MCF 10A (cell line): Measurements from ENCODE around the gene SIAH2. TPM values are rescaled to one million over a fixed set of nuclear protein-coding genes. Genes with fewer than 3 reads are reported as not detected.

Experiments
- BruUV-seq: library from RNA; stranded (reverse); fragments of 400-500 nt; replicated peaks from 2 replicates; lab custom pipeline; 2021; lab: Mats Ljungman, UMichigan
- CTCF ChIA-PET: fragments of 300-600 bp; sonication (Branson Sonifier 250); formaldehyde crosslinking; extraction: SDS; loops from one replicate; lab custom pipeline; 2021; ENCODE audit warnings: antibody characterized with exemption, inconsistent platforms; lab: Yijun Ruan, JAX
- POLR2A ChIA-PET: fragments of 300-600, 350-650 bp; sonication (Branson Sonifier 250); formaldehyde crosslinking; extraction: SDS; loops from one replicate; lab custom pipeline; 2020; ENCODE audit warnings: antibody characterized with exemption, inconsistent platforms; lab: Yijun Ruan, JAX
- DNase-seq: peaks from one replicate; pipeline ENCODE4 v3.0.0-alpha.2; 2018; ENCODE audit not compliant: unreplicated experiment
- H3K27ac Mint-ChIP-seq: one replicate; pipeline ENCODE4 v1.8.0; 2022; ENCODE audit warnings: mild to moderate bottlenecking, low read depth, mixed read lengths; ENCODE audit not compliant: unreplicated experiment
- H3K27me3 Mint-ChIP-seq: one replicate; pipeline ENCODE4 v1.8.0; 2022; ENCODE audit warnings: mixed read lengths; ENCODE audit not compliant: insufficient read depth, unreplicated experiment
- H3K36me3 Mint-ChIP-seq: one replicate; pipeline ENCODE4 v1.8.0; 2022; ENCODE audit warnings: mild to moderate bottlenecking, moderate library complexity, mixed read lengths; ENCODE audit not compliant: insufficient read depth, unreplicated experiment
- H3K4me1 Mint-ChIP-seq: one replicate; pipeline ENCODE4 v1.8.0; 2022; ENCODE audit warnings: mixed read lengths; ENCODE audit not compliant: insufficient read depth, unreplicated experiment
- H3K4me3 Mint-ChIP-seq: one replicate; pipeline ENCODE4 v1.8.0; 2022; ENCODE audit warnings: mild to moderate bottlenecking, moderate library complexity, mixed read lengths; ENCODE audit not compliant: unreplicated experiment
- H3K9me3 Mint-ChIP-seq: one replicate; pipeline ENCODE4 v1.8.0; 2022; ENCODE audit warnings: mixed read lengths; ENCODE audit not compliant: unreplicated experiment
- CTCF ChIP-seq: fragments of 200-600 bp; IDR thresholded peaks from one replicate; pipeline ENCODE4 v1.8.0; 2022; ENCODE audit warnings: antibody characterized with exemption, mild to moderate bottlenecking; ENCODE audit not compliant: unreplicated experiment
- intact Hi-C: fragments of 100-400 bp; cut with micrococcal nuclease; formaldehyde crosslinking; loops from 2 replicates; pipeline ENCODE4 v1.14.1; 2022
- total RNA-seq: library from RNA; stranded (reverse); gene quantifications from 2 replicates; pipeline ENCODE4 v1.2.3, GENCODE V29; 2022

Gene SIAH2
- total RNA-seq, 1 experiment from 2014 or later = 35.4 TPM

- POLR2A ChIA-PET = interaction anchor here (0.7 to 6.5 kb wide), 14 partner anchors 13 to 444 kb away, joined by 3 to 70 read pairs (median 11); partner anchors contain the start of genes EIF2A, SELENOT and SERP1
Observed at GRCh38 chr3:150764566-150764965, 1.6 kb upstream of the SIAH2 start.

GRCh38 chr3:150763841-150764483 lies 993 bp upstream of the SIAH2 start:
- intact Hi-C loops = loop anchor here (1.0 to 5.0 kb wide), 5 partner anchors 43 to 382 kb away; partner anchors contain the start of genes EIF2A, SELENOT and SERP1

More at GRCh38 chr3:150764566-150764965, 1.6 kb upstream of the SIAH2 start:
- no peak for TF ChIP-seq CTCF
- DNase-seq = no peak
- Mint-ChIP-seq H3K9me3 (no peaks in the 10 kb centered on the region), H3K36me3 (no peaks in the 10 kb centered on the region), H3K4me3 (peak overlapping the region; percentile 91), H3K27me3 (no peaks in the 10 kb centered on the region), H3K4me1 (peaks cover 28% of the 10 kb centered on the region), H3K27ac (peak overlapping the region; percentile 97)
- no TSS peak for BruUV-seq
- intact Hi-C loops = loop anchor here (1.0 to 5.0 kb wide), 4 partner anchors 43 to 217 kb away; partner anchors contain the start of genes EIF2A, SELENOT and SERP1
- CTCF ChIA-PET = interaction anchor here (0.6 to 7.7 kb wide), 20 partner anchors 8 to 547 kb away, joined by 3 to 59 read pairs (median 4); no protein-coding TSS in a partner anchor

GRCh38 chr3:150762662-150763121 lies 277 bp downstream of the SIAH2 start:
- BruUV-seq = no TSS peak
- DNase-seq = no peak
- POLR2A ChIA-PET = interaction anchor here (0.6 to 6.5 kb wide), 23 partner anchors 10 to 791 kb away, joined by 3 to 70 read pairs (median 5); partner anchors contain the start of genes EIF2A, SELENOT and SERP1
- Mint-ChIP-seq H3K27me3 (no peaks in the 10 kb centered on the region), H3K4me3 (peak overlapping the region; percentile 91), H3K4me1 (peaks cover 29% of the 10 kb centered on the region), H3K9me3 (no peaks in the 10 kb centered on the region), H3K36me3 (peaks cover 15% of the 10 kb centered on the region), H3K27ac (peak overlapping the region; percentile 97)
- intact Hi-C loops = loop anchor here (1.0 to 5.0 kb wide), 3 partner anchors 160 to 384 kb away; partner anchors contain the start of genes EIF2A, SELENOT and SERP1
- no peak for TF ChIP-seq CTCF
- CTCF ChIA-PET = interaction anchor here (0.6 to 7.7 kb wide), 15 partner anchors 9 to 1418 kb away, joined by 3 to 59 read pairs (median 7); partner anchors contain the start of gene ERICH6

More at GRCh38 chr3:150763841-150764483, 993 bp upstream of the SIAH2 start:
- Mint-ChIP-seq H3K4me3 (peak overlapping the region; percentile 91), H3K9me3 (no peaks in the 10 kb centered on the region), H3K36me3 (peaks cover 5% of the 10 kb centered on the region), H3K27ac (peak overlapping the region; percentile 97), H3K27me3 (no peaks in the 10 kb centered on the region), H3K4me1 (peaks cover 29% of the 10 kb centered on the region)
- BruUV-seq = TSS peak; percentile 88
- peak; percentile 24 for TF ChIP-seq CTCF
- ChIA-PET CTCF (interaction anchor here (0.5 to 7.7 kb wide), 30 partner anchors 8 to 1238 kb away, joined by 3 to 59 read pairs (median 4); no protein-coding TSS in a partner anchor), POLR2A (interaction anchor here (0.6 to 6.5 kb wide), 25 partner anchors 9 to 443 kb away, joined by 3 to 70 read pairs (median 4); partner anchors contain the start of genes EIF2A, SELENOT and SERP1)
- peak; percentile 72 for DNase-seq
